ENCODE measurements around the gene DDX25. TPM values are rescaled to one million over a fixed set of nuclear protein-coding genes. Genes with fewer than 3 reads are reported as not detected.

The DDX25 gene
- polyA plus RNA-seq, 1 donor = 0.62 TPM

- no peak for DNase-seq
Observed at GRCh38 chr11:125951731-125952130, 47.4 kb downstream of the DDX25 start.

- no peak for DNase-seq
Observed at GRCh38 chr11:125952559-125952958, 48.3 kb downstream of the DDX25 start.

GRCh38 chr11:125952973-125953372 is 48.7 kb downstream of the DDX25 start:
- DNase-seq = no peak

- DNase-seq = no peak
Observed at GRCh38 chr11:125953401-125953935, 49.2 kb downstream of the DDX25 start.

- no peak for DNase-seq
Observed at GRCh38 chr11:125954123-125954944, 50.0 kb downstream of the DDX25 start.

- DNase-seq = no peak
Observed at GRCh38 chr11:125954945-125955640, 50.8 kb downstream of the DDX25 start.

GRCh38 chr11:125955856-125956255 is 51.5 kb downstream of the DDX25 start:
- DNase-seq = no peak

- no peak for DNase-seq
Observed at GRCh38 chr11:125956391-125957134, 52.3 kb downstream of the DDX25 start.

GRCh38 chr11:125957618-125958332 is 53.5 kb downstream of the DDX25 start:
- no peak for DNase-seq

- no peak for DNase-seq
Observed at GRCh38 chr11:125958872-125959400, 54.6 kb downstream of the DDX25 start.

GRCh38 chr11:125959511-125959910 is 55.2 kb downstream of the DDX25 start:
- no peak for DNase-seq

- DNase-seq = no peak
Observed at GRCh38 chr11:125959931-125960330, 55.6 kb downstream of the DDX25 start.

GRCh38 chr11:125960771-125961170 is 56.5 kb downstream of the DDX25 start:
- DNase-seq = no peak

GRCh38 chr11:125967515-125967914 is 63.2 kb downstream of the DDX25 start:
- no peak for DNase-seq

GRCh38 chr11:125968354-125968753 is 64.0 kb downstream of the DDX25 start:
- no peak for DNase-seq

- DNase-seq = no peak
Observed at GRCh38 chr11:125971618-125972017, 67.3 kb downstream of the DDX25 start.

GRCh38 chr11:125974284-125974683 is 70.0 kb downstream of the DDX25 start:
- no peak for DNase-seq

- no peak for DNase-seq
Observed at GRCh38 chr11:125975634-125976033, 71.3 kb downstream of the DDX25 start.

GRCh38 chr11:125976156-125976555 is 71.8 kb downstream of the DDX25 start:
- no peak for DNase-seq

- DNase-seq = no peak
Observed at GRCh38 chr11:125977333-125977732, 73.0 kb downstream of the DDX25 start.

GRCh38 chr11:125978181-125978716 is 73.9 kb downstream of the DDX25 start:
- DNase-seq = no peak

Measured in hindlimb muscle (tissue), 1 donor.